Body of pancreas (tissue), 4 donors: ENCODE data around the gene CFAP43. TPM values are rescaled to one million over a fixed set of nuclear protein-coding genes. Genes with fewer than 3 reads are reported as not detected.

ENCODE experiments used
- ATAC-seq: fragments of 150-250 bp; one replicate; pipeline ENCODE4 v1.9.1; 2016
- DNase-seq, 4 donors: peaks; one replicate each; pipeline ENCODE4 v3.0.0-alpha.2; 2019
- H3K27ac ChIP-seq, 4 donors: fragments of 200-600 bp; sonication (generic); 1 replicate in 3 of 4; 2 replicates in 1 of 4; pipeline versions ENCODE4 v1.5.1 to v1.6.1; 2016 to 2019; ENCODE audit warnings: mild to moderate bottlenecking in 1 of 4, mixed read lengths in 1 of 4, moderate library complexity in 1 of 4
- H3K27me3 ChIP-seq, 2 donors: fragments of 200-600 bp; sonication (generic); one replicate each; pipeline ENCODE4 v1.6.0; 2016; ENCODE audit warnings: mild to moderate bottlenecking in 1 of 2
- H3K36me3 ChIP-seq, 2 donors: fragments of 200-600 bp; sonication (generic); replicated peaks in 1 of 2; 2 replicates each; pipeline ENCODE4 v1.5.1; 2016; ENCODE audit warnings: low read depth in 2 of 2; ENCODE audit not compliant: insufficient read depth in 1 of 2
- H3K4me1 ChIP-seq: fragments of 200-600 bp; sonication (generic); one replicate; pipeline ENCODE4 v1.6.0; 2016
- H3K4me3 ChIP-seq, 2 donors: fragments of 200-600 bp; sonication (generic); 1 replicate in 1 of 2; 2 replicates in 1 of 2; pipeline ENCODE4 v1.5.1; 2016 to 2019
- H3K9me3 ChIP-seq, 3 donors: fragments of 200-600 bp; sonication (generic); 1 replicate in 2 of 3; 2 replicates in 1 of 3; pipeline ENCODE4 v1.5.1; 2016
- CTCF ChIP-seq, 7 experiments: fragments of 450-650 bp in 4 of 7; fragments of 200-600 bp in 3 of 7; sonication (generic) in 3 of 7; IDR thresholded peaks; one replicate each; pipeline ENCODE4 v1.5.1; 2016 to 2019; ENCODE audit warnings: antibody characterized with exemption in 7 of 7
- POLR2A ChIP-seq, 3 donors: fragments of 450-650 bp; IDR thresholded peaks; one replicate each; pipeline ENCODE4 v1.6.1; 2016; ENCODE audit warnings: antibody characterized with exemption in 3 of 3, mild to moderate bottlenecking in 2 of 3
- WGBS, 2 donors: methylation state at CpG; one replicate each; pipeline ENCODE4 v1.1.5; 2017; 5-methylcytosine and 5-hydroxymethylcytosine counted together
- intact Hi-C: fragments of 100-400 bp; cut with DNase I; formaldehyde crosslinking; loops from one replicate; pipeline ENCODE4 v1.15.1; 2023
- total RNA-seq, 2 donors: library from RNA; depleted of rRNA; stranded (reverse); fragments of >200 nt; gene quantifications; one replicate each; pipeline ENCODE4 v1.1.0, GENCODE V29; 2016

The CFAP43 gene
- total RNA-seq, 2 donors from 2014 or later: 2.3 to 4.0 TPM

GRCh38 chr10:104130041-104130440 lies 102.1 kb downstream of the CFAP43 start:
- TF ChIP-seq CTCF (IDR thresholded peaks at IDR 0.05): no peak
- no peak for TF ChIP-seq POLR2A (IDR thresholded peaks at IDR 0.05)

GRCh38 chr10:104128214-104128613 lies 104.0 kb downstream of the CFAP43 start:
- TF ChIP-seq POLR2A (IDR thresholded peaks at IDR 0.05) (no peak), CTCF (IDR thresholded peaks at IDR 0.05) (no peak)
- Histone ChIP-seq H3K4me1 (no peaks in the 10 kb centered on the region), H3K27ac (no peak overlapping the region), H3K36me3 (no peaks in the 10 kb centered on the region), H3K4me3 (no peak overlapping the region), H3K9me3 (no peaks in the 10 kb centered on the region), H3K27me3 (no peaks in the 10 kb centered on the region)
- intact Hi-C loops: no loop called here
- DNase-seq (no peak), ATAC-seq (no peak)
- WGBS, 2 donors: 64% methylated on average over 2 of the region's 2 CpGs

More at GRCh38 chr10:104130041-104130440, 102.1 kb downstream of the CFAP43 start:
- no peak overlapping the region for H3K27ac ChIP-seq
- intact Hi-C loops: no loop called here
- DNase-seq (no peak), ATAC-seq (no peak)
- H3K9me3 ChIP-seq: no peaks in the 10 kb centered on the region
- H3K36me3 ChIP-seq: no peaks in the 10 kb centered on the region
- H3K4me1 ChIP-seq: no peaks in the 10 kb centered on the region
- no peaks in the 10 kb centered on the region for H3K27me3 ChIP-seq
- no peak overlapping the region for H3K4me3 ChIP-seq
- WGBS, 2 donors: 27% methylated on average over 3 of the region's 3 CpGs

GRCh38 chr10:104127411-104127810 lies 104.8 kb downstream of the CFAP43 start:
- Histone ChIP-seq H3K27ac (no peak overlapping the region), H3K36me3 (no peaks in the 10 kb centered on the region), H3K9me3 (no peaks in the 10 kb centered on the region), H3K4me3 (no peak overlapping the region), H3K4me1 (no peaks in the 10 kb centered on the region), H3K27me3 (no peaks in the 10 kb centered on the region)
- DNase-seq (peak in 2 of 4 donors; percentile 7 to 12), ATAC-seq (peak; percentile 9)
- 71 to 88% methylated on average over 2 of the region's 2 CpGs for WGBS, 2 donors
- TF ChIP-seq CTCF (IDR thresholded peaks at IDR 0.05) (peak in 1 of 7 experiments; percentile 13), POLR2A (IDR thresholded peaks at IDR 0.05) (no peak)
- intact Hi-C loops: no loop called here

GRCh38 chr10:104123397-104123796 lies 108.8 kb downstream of the CFAP43 start:
- H3K27me3 ChIP-seq: no peaks in the 10 kb centered on the region
- H3K9me3 ChIP-seq: no peaks in the 10 kb centered on the region
- H3K4me3 ChIP-seq: no peak overlapping the region
- DNase-seq (no peak), ATAC-seq (no peak)
- 71 to 82% methylated on average over 1 of the region's 1 CpG for WGBS, 2 donors
- H3K27ac ChIP-seq: no peak overlapping the region
- peaks cover 8% of the 10 kb centered on the region for H3K4me1 ChIP-seq
- TF ChIP-seq POLR2A (IDR thresholded peaks at IDR 0.05) (no peak), CTCF (IDR thresholded peaks at IDR 0.05) (no peak)
- intact Hi-C loops: no loop called here
- no peaks in the 10 kb centered on the region for H3K36me3 ChIP-seq
